ENCODE measurements around the gene FBXO45. TPM values are rescaled to one million over a fixed set of nuclear protein-coding genes. Genes with fewer than 3 reads are reported as not detected.

The FBXO45 gene
- total RNA-seq, 1 experiment from 2014 or later: 18.6 TPM

DNA sequence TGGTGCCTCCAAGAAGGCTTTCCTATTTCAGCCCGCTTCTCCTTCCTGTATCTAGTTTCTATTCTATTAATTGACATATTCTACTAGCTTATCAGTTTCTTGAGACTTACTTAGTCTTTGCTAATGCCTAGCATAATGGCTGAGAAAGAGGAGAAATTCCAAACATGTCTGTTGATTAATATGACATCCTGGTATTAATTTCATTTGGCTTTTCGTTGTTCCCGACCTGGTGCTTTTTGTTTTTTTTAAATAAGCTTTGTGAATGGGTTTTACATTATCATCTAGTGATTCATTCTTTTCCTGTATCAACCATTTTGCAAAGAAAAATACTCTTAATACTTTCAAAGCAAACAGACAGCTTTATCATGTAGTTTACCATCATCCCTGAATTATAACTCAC is 13.2 kb upstream of the FBXO45 start:
- Histone ChIP-seq H3K4ac (ENCODE audit: low read depth, low read length) (no peak overlapping the region), H3K9me3 (ENCODE audit: control insufficient read depth, low read depth, low read length) (no peaks in the 10 kb centered on the region), H3K9ac (ENCODE audit: extremely low read depth, insufficient read length, low read length) (no peak overlapping the region), H3K4me1 (ENCODE audit: insufficient read depth, low read length) (no peaks in the 10 kb centered on the region), H3K23ac (ENCODE audit: insufficient read length, low read depth, low read length) (no peak overlapping the region), H3K18ac (ENCODE audit: insufficient read length, low read depth, low read length) (no peak overlapping the region), H4K20me1 (ENCODE audit: control insufficient read depth, insufficient read depth, insufficient read length) (no peaks in the 10 kb centered on the region), H3K14ac (ENCODE audit: insufficient read depth, low read length) (no peak overlapping the region), H2BK120ac (ENCODE audit: low read depth, low read length, poor library complexity, severe bottlenecking) (no peak overlapping the region), H4K91ac (ENCODE audit: insufficient read length, low read depth, low read length) (no peak overlapping the region), H2AFZ (ENCODE audit: low read length) (no peak overlapping the region), H4K8ac (replicated peaks; ENCODE audit: insufficient read length, low read depth, low read length) (no peak overlapping the region), H3K4me2 (ENCODE audit: insufficient read depth, insufficient read length, low read length) (no peak overlapping the region), H2BK5ac (ENCODE audit: insufficient read length, low read length) (no peak overlapping the region), H2BK15ac (ENCODE audit: low read depth, low read length) (no peak overlapping the region), H2AK5ac (ENCODE audit: insufficient read length, low read length) (no peak overlapping the region), H2BK20ac (ENCODE audit: low read depth, low read length, poor library complexity, severe bottlenecking) (no peak overlapping the region), H4K5ac (ENCODE audit: insufficient read length, low read depth, low read length) (no peak overlapping the region), H3K27ac (ENCODE audit: insufficient read length, low read depth, low read length) (no peak overlapping the region), H3K23me2 (ENCODE audit: insufficient read length, low read depth, low read length, poor library complexity, severe bottlenecking) (no peaks in the 10 kb centered on the region), H3K79me1 (ENCODE audit: insufficient read depth, low read depth, low read length, poor library complexity, severe bottlenecking) (no peaks in the 10 kb centered on the region), H3T11ph (ENCODE audit: low read length) (no peak overlapping the region), H3K27me3 (ENCODE audit: insufficient read depth, low read length) (no peaks in the 10 kb centered on the region), H2BK12ac (ENCODE audit: insufficient read length, low read depth, low read length) (no peak overlapping the region), H3K56ac (ENCODE audit: insufficient read length, low read depth, low read length) (no peak overlapping the region), H3K79me2 (ENCODE audit: insufficient read depth, low read length) (no peaks in the 10 kb centered on the region)
- Mint-ChIP-seq H3K36me3 (ENCODE audit: insufficient read depth in 1 of 3, low read depth in 3 of 3) (peaks cover 3 to 13% (median 9%) of the 10 kb centered on the region in 3 experiments; a peak in 6 of 7 replicates), H3K9me3 (peaks cover 8 to 10% of the 10 kb centered on the region in 2 experiments), H3K27ac (no peak overlapping the region), H3K4me1 (no peaks in the 10 kb centered on the region), H3K27me3 (ENCODE audit: low read depth) (peaks cover under 1% of the 10 kb centered on the region), H3K4me3 (no peak overlapping the region)
- DNase-seq: no peak
- no CpG with 5 or more reads among the region's 3 CpGs for WGBS (ENCODE audit: extremely low coverage, insufficient read length, low lambda C conversion rate)
- TF ChIP-seq, protein P1, sequence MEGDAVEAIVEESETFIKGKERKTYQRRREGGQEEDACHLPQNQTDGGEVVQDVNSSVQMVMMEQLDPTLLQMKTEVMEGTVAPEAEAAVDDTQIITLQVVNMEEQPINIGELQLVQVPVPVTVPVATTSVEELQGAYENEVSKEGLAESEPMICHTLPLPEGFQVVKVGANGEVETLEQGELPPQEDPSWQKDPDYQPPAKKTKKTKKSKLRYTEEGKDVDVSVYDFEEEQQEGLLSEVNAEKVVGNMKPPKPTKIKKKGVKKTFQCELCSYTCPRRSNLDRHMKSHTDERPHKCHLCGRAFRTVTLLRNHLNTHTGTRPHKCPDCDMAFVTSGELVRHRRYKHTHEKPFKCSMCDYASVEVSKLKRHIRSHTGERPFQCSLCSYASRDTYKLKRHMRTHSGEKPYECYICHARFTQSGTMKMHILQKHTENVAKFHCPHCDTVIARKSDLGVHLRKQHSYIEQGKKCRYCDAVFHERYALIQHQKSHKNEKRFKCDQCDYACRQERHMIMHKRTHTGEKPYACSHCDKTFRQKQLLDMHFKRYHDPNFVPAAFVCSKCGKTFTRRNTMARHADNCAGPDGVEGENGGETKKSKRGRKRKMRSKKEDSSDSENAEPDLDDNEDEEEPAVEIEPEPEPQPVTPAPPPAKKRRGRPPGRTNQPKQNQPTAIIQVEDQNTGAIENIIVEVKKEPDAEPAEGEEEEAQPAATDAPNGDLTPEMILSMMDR (conservative IDR thresholded peaks at IDR 0.05): no peak

All from H9 (cell line).